ENCODE data around the gene LAMC3. TPM values are rescaled to one million over a fixed set of nuclear protein-coding genes. Genes with fewer than 3 reads are reported as not detected.

LAMC3 gene
- total RNA-seq, 2 donors from 2014 or later = 0.47 to 0.50 TPM

- Mint-ChIP-seq H3K27ac (no peak overlapping the region), H3K4me1 (no peaks in the 10 kb centered on the region), H3K4me3 (no peak overlapping the region), H3K27me3 (peaks cover 16% of the 10 kb centered on the region), H3K36me3 (ENCODE audit: low read depth) (peaks cover 3% of the 10 kb centered on the region)
- no peaks in the 10 kb centered on the region for H3K9me3 ChIP-seq (ENCODE audit: control insufficient read depth, low read length, poor library complexity, severe bottlenecking)
- DNase-seq = no peak
- ATAC-seq = no peak
These were observed 37.1 kb downstream of the LAMC3 start for GRCh38 chr9:131046093-131046380.

GRCh38 chr9:131046581-131047202 lies 37.7 kb downstream of the LAMC3 start:
- Mint-ChIP-seq H3K27ac (no peak overlapping the region), H3K36me3 (ENCODE audit: low read depth) (peaks cover 3% of the 10 kb centered on the region), H3K4me1 (no peaks in the 10 kb centered on the region), H3K4me3 (no peak overlapping the region), H3K27me3 (peaks cover 16% of the 10 kb centered on the region)
- peak; percentile 87 for ATAC-seq
- DNase-seq = peak; percentile 44 to 66 (median 49)
- H3K9me3 ChIP-seq (ENCODE audit: control insufficient read depth, low read length, poor library complexity, severe bottlenecking) = no peaks in the 10 kb centered on the region

GRCh38 chr9:131048332-131048731 lies 39.4 kb downstream of the LAMC3 start:
- H3K27me3 Mint-ChIP-seq = peaks cover 16% of the 10 kb centered on the region
- H3K9me3 ChIP-seq (ENCODE audit: control insufficient read depth, low read length, poor library complexity, severe bottlenecking) = no peaks in the 10 kb centered on the region
- DNase-seq (no peak), ATAC-seq (no peak)
- no peaks in the 10 kb centered on the region for H3K4me1 Mint-ChIP-seq
- no peak overlapping the region for H3K27ac Mint-ChIP-seq
- H3K36me3 Mint-ChIP-seq (ENCODE audit: low read depth) = peaks cover 3% of the 10 kb centered on the region
- no peak overlapping the region for H3K4me3 Mint-ChIP-seq

- Mint-ChIP-seq H3K4me3 (no peak overlapping the region), H3K4me1 (no peaks in the 10 kb centered on the region), H3K27me3 (peaks cover 16% of the 10 kb centered on the region), H3K27ac (no peak overlapping the region), H3K36me3 (ENCODE audit: low read depth) (peaks cover 3% of the 10 kb centered on the region)
- DNase-seq (no peak), ATAC-seq (no peak)
- no peaks in the 10 kb centered on the region for H3K9me3 ChIP-seq (ENCODE audit: control insufficient read depth, low read length, poor library complexity, severe bottlenecking)
These were observed 39.8 kb downstream of the LAMC3 start for GRCh38 chr9:131048820-131049219.

- DNase-seq (no peak), ATAC-seq (no peak)
- Mint-ChIP-seq H3K4me3 (no peak overlapping the region), H3K27ac (no peak overlapping the region), H3K27me3 (peaks cover 16% of the 10 kb centered on the region), H3K4me1 (no peaks in the 10 kb centered on the region), H3K36me3 (ENCODE audit: low read depth) (peaks cover 3% of the 10 kb centered on the region)
- no peaks in the 10 kb centered on the region for H3K9me3 ChIP-seq (ENCODE audit: control insufficient read depth, low read length, poor library complexity, severe bottlenecking)
These were observed 41.1 kb downstream of the LAMC3 start for GRCh38 chr9:131049829-131050715.

- Mint-ChIP-seq H3K4me1 (no peaks in the 10 kb centered on the region), H3K36me3 (ENCODE audit: low read depth) (peaks cover 3% of the 10 kb centered on the region), H3K27me3 (peaks cover 16% of the 10 kb centered on the region), H3K4me3 (no peak overlapping the region), H3K27ac (no peak overlapping the region)
- H3K9me3 ChIP-seq (ENCODE audit: control insufficient read depth, low read length, poor library complexity, severe bottlenecking) = no peaks in the 10 kb centered on the region
- DNase-seq = no peak
- no peak for ATAC-seq
These were observed 41.9 kb downstream of the LAMC3 start for GRCh38 chr9:131050831-131051230.

- H3K9me3 ChIP-seq (ENCODE audit: control insufficient read depth, low read length, poor library complexity, severe bottlenecking) = no peaks in the 10 kb centered on the region
- no peak for ATAC-seq
- Mint-ChIP-seq H3K4me1 (no peaks in the 10 kb centered on the region), H3K27ac (no peak overlapping the region), H3K4me3 (no peak overlapping the region), H3K27me3 (peaks cover 16% of the 10 kb centered on the region), H3K36me3 (ENCODE audit: low read depth) (peaks cover 3% of the 10 kb centered on the region)
- DNase-seq = no peak
These were observed 42.9 kb downstream of the LAMC3 start for GRCh38 chr9:131051592-131052517.

- no peaks in the 10 kb centered on the region for H3K9me3 ChIP-seq (ENCODE audit: control insufficient read depth, low read length, poor library complexity, severe bottlenecking)
- no peak for ATAC-seq
- DNase-seq = no peak
- H3K36me3 Mint-ChIP-seq (ENCODE audit: low read depth) = no peaks in the 10 kb centered on the region
- H3K27ac Mint-ChIP-seq = no peak overlapping the region
- H3K4me3 Mint-ChIP-seq = no peak overlapping the region
- no peaks in the 10 kb centered on the region for H3K4me1 Mint-ChIP-seq
- H3K27me3 Mint-ChIP-seq = peaks cover 11% of the 10 kb centered on the region
These were observed 44.9 kb downstream of the LAMC3 start for GRCh38 chr9:131053896-131054295.

- no peak for ATAC-seq
These were observed 48.0 kb downstream of the LAMC3 start for GRCh38 chr9:131056781-131057506.

GRCh38 chr9:131060900-131061630 lies 52.1 kb downstream of the LAMC3 start:
- H3K27me3 Mint-ChIP-seq = peaks cover 7% of the 10 kb centered on the region
- ATAC-seq (no peak), DNase-seq (no peak)
- H3K36me3 Mint-ChIP-seq (ENCODE audit: low read depth) = no peaks in the 10 kb centered on the region
- H3K4me3 Mint-ChIP-seq = no peak overlapping the region
- H3K9me3 ChIP-seq (ENCODE audit: control insufficient read depth, low read length, poor library complexity, severe bottlenecking) = no peaks in the 10 kb centered on the region
- no peak overlapping the region for H3K27ac Mint-ChIP-seq
- H3K4me1 Mint-ChIP-seq = peaks cover 2% of the 10 kb centered on the region

More at GRCh38 chr9:131056781-131057506, 48.0 kb downstream of the LAMC3 start:
- Mint-ChIP-seq H3K4me1 (no peaks in the 10 kb centered on the region), H3K27me3 (no peaks in the 10 kb centered on the region), H3K36me3 (ENCODE audit: low read depth) (no peaks in the 10 kb centered on the region), H3K27ac (no peak overlapping the region), H3K4me3 (no peak overlapping the region)
- no peaks in the 10 kb centered on the region for H3K9me3 ChIP-seq (ENCODE audit: control insufficient read depth, low read length, poor library complexity, severe bottlenecking)
- DNase-seq = no peak

GRCh38 chr9:131062969-131063368 lies 54.0 kb downstream of the LAMC3 start:
- Mint-ChIP-seq H3K27me3 (peaks cover 15% of the 10 kb centered on the region), H3K27ac (no peak overlapping the region), H3K4me1 (peaks cover 2% of the 10 kb centered on the region)

GRCh38 chr9:131065599-131065998 lies 56.6 kb downstream of the LAMC3 start:
- no peak for DNase-seq
- Mint-ChIP-seq H3K4me1 (peaks cover 3% of the 10 kb centered on the region), H3K27me3 (peaks cover 27% of the 10 kb centered on the region), H3K4me3 (no peak overlapping the region), H3K36me3 (ENCODE audit: low read depth) (no peaks in the 10 kb centered on the region), H3K27ac (no peak overlapping the region)
- no peaks in the 10 kb centered on the region for H3K9me3 ChIP-seq (ENCODE audit: control insufficient read depth, low read length, poor library complexity, severe bottlenecking)
- no peak for ATAC-seq

More at GRCh38 chr9:131062969-131063368, 54.0 kb downstream of the LAMC3 start:
- ATAC-seq (no peak), DNase-seq (no peak)
- H3K36me3 Mint-ChIP-seq (ENCODE audit: low read depth) = no peaks in the 10 kb centered on the region
- H3K9me3 ChIP-seq (ENCODE audit: control insufficient read depth, low read length, poor library complexity, severe bottlenecking) = no peaks in the 10 kb centered on the region
- no peak overlapping the region for H3K4me3 Mint-ChIP-seq
